ENCODE data around the gene KXD1. TPM values are rescaled to one million over a fixed set of nuclear protein-coding genes. Genes with fewer than 3 reads are reported as not detected.
A peak's percentile ranks its signal among the peaks of the same experiment; 100 is the strongest.

Gene KXD1
- total RNA-seq, 4 donors from 2014 or later = 98.1 to 117 (median 103) TPM

DNA sequence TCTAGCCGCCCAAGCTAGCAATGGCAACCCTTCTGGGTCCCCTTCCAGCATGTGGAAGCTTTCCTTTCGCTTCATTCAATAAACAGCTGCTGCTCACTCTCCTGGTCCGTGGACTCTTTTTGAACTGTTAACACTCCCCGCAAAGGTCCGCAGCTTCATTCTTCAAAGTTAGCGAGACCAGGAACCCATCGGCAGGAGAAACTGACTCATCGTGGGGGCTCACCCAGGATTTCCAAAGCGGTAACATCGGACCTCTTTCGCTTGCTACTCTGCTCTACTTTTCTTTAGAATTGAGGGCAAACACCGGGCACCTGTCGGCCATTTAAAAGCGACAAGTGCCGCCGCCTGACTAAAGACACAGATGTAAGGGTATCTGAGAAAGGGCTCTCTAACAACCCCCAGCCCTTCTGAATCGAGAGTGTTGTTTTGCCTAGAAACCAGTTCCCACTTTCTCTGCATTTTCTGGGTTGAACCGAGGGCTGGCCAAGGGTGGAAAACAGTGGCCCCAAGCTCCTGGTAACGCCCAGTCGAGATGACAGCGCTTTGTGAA lies 19.8 kb downstream of the KXD1 start:
- TF ChIP-seq CTCF (IDR thresholded peaks at IDR 0.05) (no peak), POLR2A (IDR thresholded peaks at IDR 0.05) (no peak)
- DNase-seq = no peak
- intact Hi-C loops (cut with DNase I) = no loop called here
- Histone ChIP-seq H3K36me3 (peaks cover 19 to 27% of the 10 kb centered on the region in 2 donors), H3K4me1 (peaks cover 7 to 9% of the 10 kb centered on the region in 2 donors), H3K27me3 (no peaks in the 10 kb centered on the region), H3K9me3 (no peaks in the 10 kb centered on the region), H3K27ac (no peak overlapping the region), H3K4me3 (replicated peaks in 1 of 3) (no peak overlapping the region)
- WGBS, 2 donors = 91 to 92% methylated on average over 21 of the region's 21 CpGs

DNA sequence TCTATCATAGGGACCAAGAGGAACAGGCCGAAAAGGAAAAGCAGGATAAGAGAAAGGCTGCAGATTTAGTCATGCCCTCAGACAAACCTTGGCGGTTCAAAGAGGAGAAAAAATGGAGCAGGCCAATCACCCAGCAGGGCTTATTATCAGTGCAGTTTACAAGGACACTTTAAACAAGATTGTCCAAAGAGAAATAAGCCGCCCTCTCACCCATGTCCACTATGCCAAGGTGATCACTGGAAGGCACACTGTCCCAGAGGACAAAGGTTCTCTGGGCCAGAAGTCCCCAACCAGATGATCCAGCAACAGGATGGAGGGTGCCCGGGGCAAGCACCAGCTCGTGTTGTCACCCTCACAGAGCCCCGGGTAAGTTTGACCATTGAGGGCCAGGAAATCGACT lies 22.6 kb downstream of the KXD1 start:
- no peaks in the 10 kb centered on the region for H3K27me3 ChIP-seq
- WGBS, 2 donors = 60 to 79% methylated on average over 6 to 7 of the region's 7 CpGs
- no peaks in the 10 kb centered on the region for H3K9me3 ChIP-seq
- H3K27ac ChIP-seq = no peak overlapping the region
- H3K4me3 ChIP-seq (replicated peaks in 1 of 3) = no peak overlapping the region
- DNase-seq = no peak
- TF ChIP-seq CTCF (IDR thresholded peaks at IDR 0.05) (no peak), POLR2A (IDR thresholded peaks at IDR 0.05) (no peak)
- intact Hi-C loops (cut with DNase I) = loop anchor here (10.0 kb wide), 1 partner anchor 136 kb away; no protein-coding TSS in a partner anchor
- H3K4me1 ChIP-seq = no peaks in the 10 kb centered on the region
- peaks cover 7 to 9% of the 10 kb centered on the region in 2 donors for H3K36me3 ChIP-seq

GRCh38 chr19:18586306-18586705 lies 28.6 kb downstream of the KXD1 start:
- 60 to 70% methylated on average over 2 of the region's 2 CpGs for WGBS, 2 donors
- intact Hi-C loops (cut with DNase I) = loop anchor here (10.0 kb wide), 1 partner anchor 142 kb away; no protein-coding TSS in a partner anchor
- Histone ChIP-seq H3K27me3 (no peaks in the 10 kb centered on the region), H3K27ac (no peak overlapping the region), H3K4me3 (replicated peaks in 1 of 3) (no peak overlapping the region), H3K4me1 (peaks cover 9 to 13% of the 10 kb centered on the region in 2 donors), H3K9me3 (no peaks in the 10 kb centered on the region), H3K36me3 (no peaks in the 10 kb centered on the region)
- DNase-seq = no peak
- TF ChIP-seq CTCF (IDR thresholded peaks at IDR 0.05) (no peak), POLR2A (IDR thresholded peaks at IDR 0.05) (no peak)

GRCh38 chr19:18587561-18587960 lies 29.9 kb downstream of the KXD1 start:
- intact Hi-C loops (cut with DNase I) = loop anchor here (10.0 kb wide), 1 partner anchor 143 kb away; no protein-coding TSS in a partner anchor
- Histone ChIP-seq H3K9me3 (no peaks in the 10 kb centered on the region), H3K4me3 (replicated peaks in 1 of 3) (no peak overlapping the region), H3K36me3 (no peaks in the 10 kb centered on the region), H3K27ac (no peak overlapping the region), H3K27me3 (no peaks in the 10 kb centered on the region), H3K4me1 (peaks cover 9 to 13% of the 10 kb centered on the region in 2 donors)
- WGBS, 2 donors = 87 to 90% methylated on average over 12 of the region's 12 CpGs
- DNase-seq = no peak
- TF ChIP-seq POLR2A (IDR thresholded peaks at IDR 0.05) (no peak), CTCF (IDR thresholded peaks at IDR 0.05) (no peak)

DNA sequence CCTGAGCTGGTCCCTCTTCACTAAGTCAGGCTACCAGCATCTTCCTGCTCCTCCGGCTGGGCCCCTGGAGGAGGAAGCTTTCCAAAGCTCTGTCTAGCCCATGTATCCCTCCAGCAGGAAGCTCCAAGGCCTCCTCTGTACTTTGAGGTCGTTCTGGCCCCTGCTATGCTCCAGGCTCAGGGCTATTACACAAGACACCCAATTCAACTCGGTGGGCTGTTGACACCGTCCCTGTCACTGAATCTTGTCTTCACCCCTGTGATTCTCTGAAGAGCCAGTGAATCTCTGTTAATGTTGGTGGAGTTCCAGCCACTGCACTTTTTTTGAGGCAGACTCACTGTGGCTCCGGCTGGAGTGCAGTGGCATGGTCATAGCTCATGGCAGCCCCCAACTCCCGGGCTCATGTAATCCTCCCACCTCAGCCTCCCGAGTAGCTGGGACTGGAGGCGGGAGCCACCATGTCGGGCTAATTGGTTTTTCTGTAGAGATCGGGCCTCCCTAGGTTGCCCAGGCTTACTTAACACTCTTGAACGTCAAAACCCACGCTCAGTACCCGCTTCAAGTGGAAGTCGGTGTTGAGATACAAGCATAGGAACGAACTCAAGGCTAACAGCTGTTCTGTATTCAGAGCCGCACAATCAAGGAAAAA lies 30.4 kb downstream of the KXD1 start:
- Histone ChIP-seq H3K4me3 (replicated peaks in 1 of 3) (peak overlapping the region in 2 of 3 donors; percentile 84 to 86), H3K4me1 (peaks cover 9 to 13% of the 10 kb centered on the region in 2 donors), H3K36me3 (no peaks in the 10 kb centered on the region), H3K27ac (peak overlapping the region; percentile 40 to 86 (median 79)), H3K27me3 (no peaks in the 10 kb centered on the region), H3K9me3 (no peaks in the 10 kb centered on the region)
- intact Hi-C loops (cut with DNase I) = loop anchor here (10.0 kb wide), 1 partner anchor 143 kb away; no protein-coding TSS in a partner anchor
- TF ChIP-seq CTCF (IDR thresholded peaks at IDR 0.05) (no peak), POLR2A (IDR thresholded peaks at IDR 0.05) (no peak)
- no peak for DNase-seq
- 40 to 53% methylated on average over 13 to 16 of the region's 16 CpGs for WGBS, 2 donors

Measured in thyroid gland (tissue), 4 donors.